GM21529 (cell line): ENCODE results near the gene CLEC16A.
"Not testable (repeated sequence)": the region's sequence is repeated elsewhere in the genome, so short reads cannot be mapped to it uniquely, and the experiment has no call there.

Experiments used
- ATAC-seq: cut with Tn5 transposase; IDR thresholded peaks from one replicate; pipeline ENCODE4 v1.9.1; 2021; ENCODE audit not compliant: unreplicated experiment

CLEC16A gene

GRCh38 chr16:10964891-10965326 lies 20.5 kb downstream of the CLEC16A start:
- peak; percentile 51 for ATAC-seq

DNA sequence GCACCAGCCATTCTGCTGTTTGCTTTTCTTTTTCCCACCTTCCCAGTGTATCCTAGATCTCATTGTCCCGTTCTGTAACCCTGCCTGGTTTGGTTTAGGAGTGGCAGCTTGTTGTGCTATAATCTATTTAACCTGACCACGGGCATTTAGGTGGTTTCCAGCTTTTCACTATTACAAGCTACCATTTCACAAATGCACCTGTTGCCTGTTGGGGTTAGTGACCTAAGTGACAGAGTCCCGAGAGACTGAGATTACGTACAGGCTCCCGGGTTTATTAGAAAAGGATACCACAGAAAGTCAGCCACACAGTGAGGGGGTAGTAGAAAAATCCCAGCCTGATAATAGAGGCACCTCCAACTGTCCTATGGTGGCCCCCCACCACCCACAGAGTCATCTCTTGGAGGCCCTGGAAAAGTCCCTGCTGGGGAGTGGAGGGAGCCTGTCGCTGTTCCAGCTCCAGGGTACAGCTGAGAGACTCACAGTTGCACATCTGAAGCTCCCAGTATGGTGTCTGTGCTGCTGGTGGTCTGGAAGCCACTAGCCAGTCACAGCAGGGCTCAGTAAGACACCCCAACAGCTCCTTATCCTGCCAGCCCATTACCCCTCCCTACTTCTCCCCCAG lies 21.2 kb downstream of the CLEC16A start:
- peak; percentile 70 for ATAC-seq

DNA sequence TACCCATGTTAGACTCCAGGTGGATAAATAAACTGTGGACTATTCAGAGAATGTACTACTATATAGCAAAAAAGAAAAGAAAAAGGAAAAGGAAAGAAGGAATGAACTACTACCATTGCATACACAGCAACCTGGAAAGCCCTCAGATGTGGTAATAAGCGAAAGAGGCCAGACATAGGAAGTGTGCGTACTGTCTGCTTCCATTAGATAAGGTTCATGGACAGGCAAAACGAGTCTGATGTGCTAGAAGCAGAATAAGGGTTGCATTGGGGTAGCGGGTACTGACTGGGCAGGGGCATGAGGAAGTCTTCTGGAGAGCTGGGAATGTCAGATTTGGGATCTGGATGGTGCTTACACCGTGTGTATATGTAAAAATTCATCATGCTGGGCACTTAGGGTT lies 21.8 kb downstream of the CLEC16A start:
- no peak for ATAC-seq

- not testable (repeated sequence) for ATAC-seq
Observed at GRCh38 chr16:10966559-10966958, 22.2 kb downstream of the CLEC16A start.

- ATAC-seq: no peak
Observed at GRCh38 chr16:10967986-10968385, 23.6 kb downstream of the CLEC16A start.

DNA sequence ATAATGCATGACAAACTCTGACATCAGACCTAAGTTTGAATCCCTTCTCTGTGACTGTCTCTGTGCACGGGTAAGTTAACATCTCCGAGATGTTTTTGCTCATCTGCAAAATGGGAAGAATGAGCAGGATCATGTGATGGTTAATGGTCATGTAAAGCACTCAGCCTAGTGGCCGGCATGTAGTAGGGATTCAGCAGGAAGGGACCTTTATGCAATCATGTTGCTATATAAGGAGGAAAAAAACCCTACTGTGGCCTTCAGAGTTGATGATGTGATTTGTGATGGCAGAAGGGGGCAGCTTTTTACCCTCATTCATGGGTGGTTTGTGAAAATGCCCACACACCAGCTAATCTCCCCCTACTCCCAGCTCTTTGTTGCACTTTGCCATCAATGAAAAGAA lies 24.1 kb downstream of the CLEC16A start:
- no peak for ATAC-seq

GRCh38 chr16:10969615-10970014 lies 25.3 kb downstream of the CLEC16A start:
- ATAC-seq: no peak

GRCh38 chr16:10970065-10970464 lies 25.7 kb downstream of the CLEC16A start:
- ATAC-seq: no peak

- no peak for ATAC-seq
Observed at GRCh38 chr16:10971560-10971961, 27.2 kb downstream of the CLEC16A start.

DNA sequence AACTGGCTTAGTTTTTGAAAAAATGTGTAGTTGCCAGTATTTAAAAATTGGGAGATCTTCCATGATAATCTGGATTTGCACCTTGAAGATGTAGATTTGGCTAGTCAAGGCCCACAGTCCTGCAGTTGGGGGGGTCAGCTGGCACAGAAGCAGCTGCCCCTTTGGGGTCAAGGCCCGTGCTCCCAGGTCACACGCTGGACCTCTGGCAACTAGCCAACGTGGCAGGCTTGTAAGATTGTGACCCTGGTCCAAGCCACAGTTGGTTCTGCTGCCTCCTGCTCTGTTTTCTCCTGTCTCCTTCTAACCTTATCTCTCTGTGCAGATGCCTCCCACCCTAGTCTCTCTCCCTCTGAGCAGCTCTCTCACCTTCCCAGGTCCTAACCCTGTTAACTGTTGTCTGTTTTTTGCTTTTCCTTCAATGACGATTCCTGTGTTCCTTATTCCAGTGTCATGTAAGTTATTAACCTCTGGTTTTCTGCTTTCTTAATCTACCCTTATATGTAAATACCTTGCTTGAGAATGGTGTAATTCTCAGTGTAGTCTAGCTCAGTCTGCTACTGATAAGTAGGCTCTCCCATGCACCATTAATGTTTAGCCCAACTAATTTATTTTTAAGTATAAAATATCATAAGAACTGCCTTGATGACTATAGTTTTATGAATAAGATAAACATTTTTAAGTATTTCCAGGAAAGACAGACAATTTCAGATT lies 27.9 kb downstream of the CLEC16A start:
- ATAC-seq: no peak

DNA sequence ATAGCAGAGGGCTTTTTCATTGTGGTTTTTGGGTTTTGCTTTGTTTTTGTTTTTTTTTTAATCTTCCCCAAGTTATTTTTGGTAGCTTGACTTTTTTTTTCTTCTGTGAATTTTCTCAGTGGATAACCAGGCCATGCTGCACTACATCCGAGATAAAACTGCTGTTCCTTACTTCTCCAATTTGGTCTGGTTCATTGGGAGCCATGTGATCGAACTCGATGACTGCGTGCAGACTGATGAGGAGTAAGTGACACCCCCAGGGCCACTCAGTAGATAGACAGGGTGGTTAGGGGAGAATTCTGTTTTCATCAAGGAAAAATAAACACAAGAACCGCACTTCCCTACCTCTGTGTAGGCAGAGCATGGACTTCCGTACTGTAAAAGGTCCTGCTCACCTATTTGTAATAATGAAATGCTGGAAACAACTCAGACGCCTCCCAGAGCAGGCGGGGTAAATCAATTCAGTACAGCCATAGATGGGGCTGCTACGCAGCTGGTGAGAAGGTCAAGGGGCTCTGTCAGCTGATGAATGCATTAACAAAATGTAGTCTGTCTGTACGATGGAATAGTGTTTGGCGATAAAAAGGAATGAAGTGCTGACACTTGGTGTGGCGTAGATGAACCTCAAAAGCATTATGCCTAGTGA lies 28.6 kb downstream of the CLEC16A start:
- ATAC-seq: no peak

- ATAC-seq: no peak
Observed at GRCh38 chr16:10976634-10977033, 32.3 kb downstream of the CLEC16A start.

DNA sequence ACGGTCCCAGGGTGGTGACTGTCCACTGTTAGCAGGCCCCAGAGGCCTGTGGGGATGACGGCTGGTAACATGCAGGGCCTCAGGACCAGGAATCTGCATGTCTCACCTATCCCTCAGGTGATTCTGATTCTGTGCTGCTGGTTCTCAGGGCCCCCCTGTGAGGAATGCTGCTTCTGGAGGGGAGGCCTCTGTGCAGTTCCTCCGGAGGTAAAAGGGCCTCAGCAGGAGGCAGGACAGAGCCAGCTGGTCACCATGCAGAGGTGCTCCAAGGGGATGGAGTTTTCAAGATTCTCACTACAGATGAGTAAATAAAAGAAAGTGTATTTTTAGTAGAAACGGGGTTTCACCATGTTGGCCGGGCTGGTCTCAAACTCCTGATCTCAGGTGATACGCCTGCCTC lies 33.8 kb downstream of the CLEC16A start:
- ATAC-seq: no peak

DNA sequence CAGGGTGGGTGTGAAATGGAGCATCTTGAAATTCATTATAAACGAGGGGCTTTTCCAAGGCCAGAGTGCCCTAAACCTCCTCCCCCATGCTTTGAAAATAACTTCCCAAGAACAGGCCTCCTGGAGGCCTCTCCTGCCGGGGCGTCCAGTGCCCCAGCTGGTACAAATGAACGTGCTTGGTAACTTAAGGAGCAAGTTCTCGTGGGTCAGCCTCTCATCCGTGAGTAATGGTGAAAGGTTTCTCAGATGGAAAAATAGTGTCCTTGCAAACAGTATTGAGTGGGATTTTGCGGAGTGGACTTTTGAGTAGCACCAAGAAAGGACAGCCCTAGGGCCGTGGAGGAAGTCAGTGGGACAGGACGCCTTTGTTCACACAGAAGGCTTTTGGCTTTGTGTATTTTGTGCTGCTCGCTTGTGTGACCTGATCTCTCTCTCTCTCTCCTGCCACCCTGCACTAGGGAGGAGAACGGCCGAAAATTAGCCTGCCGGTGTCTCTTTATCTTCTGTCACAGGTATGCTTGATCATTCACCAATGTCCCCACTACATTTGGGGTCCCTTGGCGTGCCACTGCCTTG lies 34.6 kb downstream of the CLEC16A start:
- ATAC-seq: no peak

DNA sequence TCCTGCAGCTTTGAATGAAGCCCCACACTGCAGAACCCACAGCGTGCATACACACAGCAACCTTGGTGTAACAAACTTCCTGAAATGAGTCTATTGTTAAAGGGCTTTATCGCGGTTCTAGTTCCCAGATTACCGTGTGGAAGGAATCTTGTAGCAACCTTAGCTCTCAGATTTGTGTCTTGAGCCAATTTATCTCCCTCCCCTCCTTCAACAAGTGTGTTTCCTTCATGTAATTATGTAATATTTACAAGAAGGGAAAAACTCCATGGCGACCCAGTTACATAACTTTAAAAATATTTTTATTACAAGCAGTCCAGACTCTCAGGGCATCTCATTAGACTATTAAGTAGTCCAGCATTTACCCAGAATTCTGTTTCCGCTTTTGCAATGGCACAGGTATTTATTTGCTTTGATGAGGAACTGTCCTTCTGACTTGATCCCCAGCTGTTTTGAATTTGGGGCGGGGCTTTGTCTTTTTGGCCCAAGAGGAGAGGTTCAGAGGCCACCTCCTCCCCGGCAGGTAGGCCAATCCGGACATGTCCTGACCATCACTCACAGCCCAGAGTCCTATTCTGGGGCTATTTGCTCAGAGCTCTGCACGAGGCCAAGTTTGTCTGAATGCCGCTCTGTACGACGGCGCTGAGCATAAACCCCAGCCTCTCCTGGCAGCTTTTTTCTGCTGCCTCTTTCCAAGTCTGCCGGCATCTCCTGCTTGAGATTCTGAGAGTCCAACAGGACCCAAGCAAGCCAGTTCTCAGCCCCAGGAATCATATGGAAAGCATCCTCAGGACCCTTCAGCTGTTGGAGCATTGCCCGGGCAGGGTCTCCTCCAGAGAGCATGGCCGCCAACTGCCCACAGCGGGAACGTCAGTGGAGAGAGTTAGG lies 35.6 kb downstream of the CLEC16A start:
- ATAC-seq: no peak

DNA sequence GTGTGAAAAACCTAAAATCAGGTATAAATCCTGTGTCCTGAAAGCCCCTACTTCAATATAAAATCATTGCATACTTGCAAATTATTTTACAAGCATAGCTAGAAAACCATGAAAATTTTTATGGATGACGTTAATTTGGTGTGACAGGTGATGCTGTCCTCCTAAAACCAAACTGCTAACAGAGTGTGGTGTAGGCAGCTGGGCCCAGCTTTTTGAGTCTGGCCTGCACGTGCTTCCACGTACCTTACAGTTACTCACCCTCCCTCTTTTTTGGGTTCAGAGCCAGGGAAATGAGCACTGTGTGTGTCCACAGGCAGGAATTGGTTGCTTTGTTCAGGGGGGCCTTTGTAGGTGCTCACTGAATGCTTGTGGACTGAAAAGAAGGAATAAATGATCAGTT lies 36.4 kb downstream of the CLEC16A start:
- no peak for ATAC-seq

- ATAC-seq: peak; percentile 71
Observed at GRCh38 chr16:10981697-10982216, 37.4 kb downstream of the CLEC16A start.

GRCh38 chr16:10982465-10983150 lies 38.2 kb downstream of the CLEC16A start:
- ATAC-seq: peak; percentile 48

- peak; percentile 13 for ATAC-seq
Observed at GRCh38 chr16:10983159-10983558, 38.8 kb downstream of the CLEC16A start.

DNA sequence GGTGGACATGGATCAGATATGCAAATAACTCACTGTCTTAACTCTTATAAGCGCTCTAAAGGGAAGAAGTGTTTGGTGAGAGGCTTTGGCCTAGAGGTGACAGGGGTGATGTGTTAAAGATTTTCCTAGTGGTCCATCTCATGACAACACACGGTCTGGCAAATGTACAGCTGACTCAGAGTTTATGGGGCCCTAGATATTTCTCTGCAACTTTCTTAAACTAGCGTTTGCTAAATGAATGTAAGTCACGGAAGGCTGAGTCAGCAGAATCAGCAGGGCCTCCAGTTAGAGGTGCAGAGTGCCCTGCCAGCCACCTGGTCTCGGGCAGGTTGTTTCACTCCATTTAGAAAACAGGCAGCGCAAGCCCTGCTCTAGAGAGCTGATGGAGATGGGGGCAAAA lies 40.1 kb downstream of the CLEC16A start:
- no peak for ATAC-seq
